Measurements from ENCODE around the gene PLEKHN1.
A peak's percentile ranks its signal among the peaks of the same experiment; 100 is the strongest.
"Not testable (repeated sequence)": the region's sequence is repeated elsewhere in the genome, so short reads cannot be mapped to it uniquely, and the experiment has no call there.

Gene PLEKHN1

DNA sequence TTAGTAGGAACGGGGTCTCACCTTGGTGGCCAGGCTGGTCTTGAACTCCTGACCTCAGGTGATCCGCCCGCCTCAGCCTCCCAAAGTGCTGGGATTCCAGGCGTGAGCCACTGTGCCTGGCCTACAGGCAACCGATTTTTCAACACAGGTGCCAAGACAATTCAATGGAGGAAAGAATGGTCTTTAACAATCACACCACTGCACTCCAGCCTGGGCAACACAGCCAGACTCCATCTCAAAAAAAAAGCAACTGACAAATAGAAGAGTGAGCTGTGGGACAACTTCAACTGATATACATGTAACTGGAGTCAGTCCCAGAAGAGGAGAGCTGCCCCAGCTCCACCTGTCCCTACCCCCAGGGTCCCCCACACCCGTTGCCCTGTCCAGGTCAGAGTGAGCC lies 28.3 kb downstream of the PLEKHN1 start:
- not testable (repeated sequence) for H3K27ac ChIP-seq (ENCODE audit: low read depth, low read length); H3K27me3 ChIP-seq (ENCODE audit: control insufficient read depth, insufficient read depth, low read length); H3K9ac ChIP-seq (ENCODE audit: low read length); H3K4me3 ChIP-seq (ENCODE audit: low read length); H3K36me3 ChIP-seq (ENCODE audit: control insufficient read depth, insufficient read depth, low read length); H3K4me1 ChIP-seq (ENCODE audit: control insufficient read depth, insufficient read depth, low read length)

DNA sequence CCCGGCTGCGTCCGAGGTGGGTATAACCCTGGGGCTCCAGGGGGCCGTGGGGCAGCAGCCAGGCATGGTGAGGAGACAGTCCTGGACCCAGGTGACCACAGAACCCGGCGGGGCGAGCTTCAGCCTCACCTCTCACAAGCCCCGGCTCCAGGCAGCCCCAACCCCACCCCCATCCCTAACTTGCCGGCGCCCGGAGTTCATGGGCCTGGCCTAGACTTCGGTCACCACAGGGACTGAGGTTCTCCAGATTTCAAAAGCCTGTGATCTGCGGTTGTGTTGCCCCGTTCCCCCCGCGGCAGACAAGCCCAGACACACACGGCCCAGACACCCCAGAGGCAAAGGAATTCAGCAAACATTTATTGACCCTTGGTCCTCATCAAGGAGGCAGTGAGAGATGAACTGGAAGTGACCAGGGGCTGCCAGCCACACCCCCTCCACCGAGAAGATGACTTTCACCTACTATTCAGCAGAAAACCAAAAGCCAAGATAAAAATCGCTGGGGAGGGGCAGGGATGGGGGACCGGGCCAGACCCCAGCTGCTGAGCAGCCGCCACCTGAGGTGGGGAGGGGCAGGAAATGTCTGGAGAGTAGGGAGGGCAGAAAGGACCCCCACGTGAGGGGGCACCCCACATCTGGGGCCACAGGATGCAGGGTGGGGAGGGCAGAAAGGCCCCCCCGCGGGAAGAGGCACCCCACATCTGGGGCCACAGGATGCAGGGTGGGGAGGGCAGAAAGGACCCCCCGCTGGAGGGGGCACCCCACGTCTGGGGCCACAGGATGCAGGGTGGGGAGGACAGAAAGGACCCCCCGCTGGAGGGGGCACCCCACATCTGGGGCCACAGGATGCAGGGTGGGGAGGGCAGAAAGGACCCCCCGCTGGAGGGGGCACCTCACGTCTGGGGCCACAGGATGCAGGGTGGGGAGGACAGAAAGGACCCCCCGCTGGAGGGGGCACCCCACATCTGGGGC lies 29.7 kb downstream of the PLEKHN1 start:
- H3K4me1 ChIP-seq (ENCODE audit: control insufficient read depth, insufficient read depth, low read length), result no peaks in the 10 kb centered on the region
- no peak overlapping the region for H3K27ac ChIP-seq (ENCODE audit: low read depth, low read length)
- no peak overlapping the region for H3K9ac ChIP-seq (ENCODE audit: low read length)
- H3K4me3 ChIP-seq (ENCODE audit: low read length), result no peak overlapping the region
- H3K27me3 ChIP-seq (ENCODE audit: control insufficient read depth, insufficient read depth, low read length), result no peaks in the 10 kb centered on the region
- H3K36me3 ChIP-seq (ENCODE audit: control insufficient read depth, insufficient read depth, low read length), result no peaks in the 10 kb centered on the region

DNA sequence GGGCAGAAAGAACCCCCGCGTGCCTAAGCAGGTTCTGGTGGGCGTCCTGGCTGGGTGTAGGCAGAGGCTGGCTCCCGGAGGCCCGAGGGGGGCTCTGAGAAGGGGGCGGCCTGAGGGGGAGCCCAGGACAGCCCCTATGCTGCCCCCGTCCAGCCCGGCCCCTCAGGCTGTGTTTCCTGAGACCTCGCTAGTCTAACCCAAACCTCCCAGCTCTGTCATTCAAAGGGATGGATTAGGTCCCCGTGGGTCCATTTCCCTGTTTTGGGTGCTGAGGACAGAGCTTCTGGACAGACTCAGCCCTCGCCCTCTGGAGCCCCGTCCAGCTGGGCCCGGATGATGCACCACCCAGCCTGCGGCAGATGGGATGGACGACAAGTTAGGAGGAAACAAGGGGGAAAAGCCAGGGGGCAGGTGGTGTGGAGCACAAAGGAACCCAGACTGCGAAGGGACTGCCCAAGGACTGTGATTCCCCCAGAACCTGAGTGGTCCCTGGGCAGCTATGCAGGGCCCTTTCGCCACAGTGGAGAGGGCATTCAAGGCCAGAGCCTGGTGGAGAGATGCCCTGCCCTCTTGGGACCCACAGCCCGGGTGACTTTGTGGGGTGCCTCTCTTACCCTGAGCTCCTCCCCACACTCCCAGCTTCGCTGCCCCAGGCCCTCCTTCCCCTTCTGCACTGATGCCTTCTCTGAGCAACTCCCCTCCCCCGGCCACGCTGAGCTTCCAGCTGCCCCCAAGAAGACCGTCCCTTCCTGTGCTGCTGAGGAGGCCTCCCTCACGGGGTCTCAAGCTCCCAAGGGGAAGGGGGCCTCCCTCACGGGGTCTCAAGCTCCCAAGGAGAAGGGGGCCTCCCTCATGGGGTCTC lies 30.8 kb downstream of the PLEKHN1 start:
- Histone ChIP-seq H3K27ac (ENCODE audit: low read depth, low read length) (no peak overlapping the region), H3K4me3 (ENCODE audit: low read length) (no peak overlapping the region), H3K9ac (ENCODE audit: low read length) (no peak overlapping the region), H3K36me3 (ENCODE audit: control insufficient read depth, insufficient read depth, low read length) (no peaks in the 10 kb centered on the region), H3K27me3 (ENCODE audit: control insufficient read depth, insufficient read depth, low read length) (no peaks in the 10 kb centered on the region), H3K4me1 (ENCODE audit: control insufficient read depth, insufficient read depth, low read length) (no peaks in the 10 kb centered on the region)

DNA sequence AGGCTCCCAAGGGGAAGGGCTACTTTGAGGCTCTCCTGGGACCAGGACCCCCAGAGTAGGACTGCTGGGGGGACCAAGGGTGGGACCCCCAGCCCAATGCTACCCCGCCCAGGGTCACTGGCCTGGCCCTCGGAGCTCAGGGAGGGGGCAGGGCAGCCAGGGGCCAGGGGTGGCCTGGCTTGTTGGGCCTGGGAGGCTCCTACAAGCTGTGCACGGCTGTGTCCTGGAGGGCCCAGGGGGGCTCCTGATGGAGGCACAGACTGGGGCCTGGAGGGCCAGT lies 31.4 kb downstream of the PLEKHN1 start:
- no peak overlapping the region for H3K27ac ChIP-seq (ENCODE audit: low read depth, low read length)
- H3K4me3 ChIP-seq (ENCODE audit: low read length), result no peak overlapping the region
- no peaks in the 10 kb centered on the region for H3K27me3 ChIP-seq (ENCODE audit: control insufficient read depth, insufficient read depth, low read length)
- H3K4me1 ChIP-seq (ENCODE audit: control insufficient read depth, insufficient read depth, low read length), result no peaks in the 10 kb centered on the region
- H3K36me3 ChIP-seq (ENCODE audit: control insufficient read depth, insufficient read depth, low read length), result no peaks in the 10 kb centered on the region
- no peak overlapping the region for H3K9ac ChIP-seq (ENCODE audit: low read length)

DNA sequence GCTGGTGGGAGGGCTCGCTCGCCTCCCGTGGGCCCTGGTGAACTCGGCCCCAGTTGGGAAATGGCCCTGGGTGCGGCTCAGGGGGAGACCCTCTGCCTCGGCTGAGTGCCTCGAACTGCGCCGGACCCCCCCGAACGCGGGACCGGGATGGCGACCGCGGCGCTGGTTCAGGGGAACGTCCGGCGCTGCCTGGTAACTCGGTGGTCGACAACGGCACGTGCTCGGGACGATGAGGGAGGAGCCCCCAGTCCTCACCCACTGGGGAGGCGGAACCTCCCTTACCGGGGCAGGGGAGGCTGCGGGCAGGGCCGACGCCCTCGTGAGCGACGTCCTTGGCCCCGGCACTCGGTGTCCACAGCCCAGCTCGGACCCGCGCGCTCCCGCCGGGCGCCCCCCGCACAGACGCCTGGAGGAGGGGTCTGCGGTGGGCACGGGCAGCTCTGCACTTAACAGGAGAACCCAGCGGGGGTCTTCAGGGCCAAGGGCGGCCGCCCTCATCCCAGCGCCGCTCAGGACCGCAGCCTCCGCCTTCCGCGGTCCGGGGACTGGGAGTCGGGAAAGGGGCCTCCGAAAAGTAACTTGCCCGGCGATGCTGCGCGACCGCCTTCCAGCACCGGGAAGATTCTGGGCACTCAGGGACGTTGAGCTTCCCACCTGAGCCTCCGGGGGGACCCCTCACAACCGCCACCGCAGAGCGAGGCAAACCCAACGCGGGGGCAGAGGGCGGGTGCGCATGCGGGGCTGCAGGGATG lies 31.9 kb downstream of the PLEKHN1 start:
- Histone ChIP-seq H3K27ac (ENCODE audit: low read depth, low read length) (no peak overlapping the region), H3K27me3 (ENCODE audit: control insufficient read depth, insufficient read depth, low read length) (no peaks in the 10 kb centered on the region), H3K36me3 (ENCODE audit: control insufficient read depth, insufficient read depth, low read length) (no peaks in the 10 kb centered on the region), H3K4me1 (ENCODE audit: control insufficient read depth, insufficient read depth, low read length) (no peaks in the 10 kb centered on the region), H3K9ac (ENCODE audit: low read length) (no peak overlapping the region), H3K4me3 (ENCODE audit: low read length) (peak overlapping the region; percentile 8)

DNA sequence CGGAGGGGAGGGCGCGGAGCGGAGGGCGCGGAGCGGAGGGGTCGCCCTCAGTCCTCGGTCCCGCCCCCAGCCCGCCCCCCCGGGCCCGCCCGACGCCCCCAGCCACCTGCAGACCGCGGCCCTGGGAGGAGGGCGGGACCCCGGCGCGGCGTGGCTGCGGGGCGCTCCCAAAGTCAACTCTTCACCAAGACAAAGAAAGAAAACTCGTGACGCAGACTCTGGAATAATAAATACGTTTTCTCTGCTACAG lies 32.4 kb downstream of the PLEKHN1 start:
- Histone ChIP-seq H3K27me3 (ENCODE audit: control insufficient read depth, insufficient read depth, low read length) (no peaks in the 10 kb centered on the region), H3K9ac (ENCODE audit: low read length) (peak overlapping the region; percentile 30), H3K4me3 (ENCODE audit: low read length) (peak overlapping the region; percentile 70), H3K27ac (ENCODE audit: low read depth, low read length) (no peak overlapping the region), H3K36me3 (ENCODE audit: control insufficient read depth, insufficient read depth, low read length) (no peaks in the 10 kb centered on the region), H3K4me1 (ENCODE audit: control insufficient read depth, insufficient read depth, low read length) (no peaks in the 10 kb centered on the region)

DNA sequence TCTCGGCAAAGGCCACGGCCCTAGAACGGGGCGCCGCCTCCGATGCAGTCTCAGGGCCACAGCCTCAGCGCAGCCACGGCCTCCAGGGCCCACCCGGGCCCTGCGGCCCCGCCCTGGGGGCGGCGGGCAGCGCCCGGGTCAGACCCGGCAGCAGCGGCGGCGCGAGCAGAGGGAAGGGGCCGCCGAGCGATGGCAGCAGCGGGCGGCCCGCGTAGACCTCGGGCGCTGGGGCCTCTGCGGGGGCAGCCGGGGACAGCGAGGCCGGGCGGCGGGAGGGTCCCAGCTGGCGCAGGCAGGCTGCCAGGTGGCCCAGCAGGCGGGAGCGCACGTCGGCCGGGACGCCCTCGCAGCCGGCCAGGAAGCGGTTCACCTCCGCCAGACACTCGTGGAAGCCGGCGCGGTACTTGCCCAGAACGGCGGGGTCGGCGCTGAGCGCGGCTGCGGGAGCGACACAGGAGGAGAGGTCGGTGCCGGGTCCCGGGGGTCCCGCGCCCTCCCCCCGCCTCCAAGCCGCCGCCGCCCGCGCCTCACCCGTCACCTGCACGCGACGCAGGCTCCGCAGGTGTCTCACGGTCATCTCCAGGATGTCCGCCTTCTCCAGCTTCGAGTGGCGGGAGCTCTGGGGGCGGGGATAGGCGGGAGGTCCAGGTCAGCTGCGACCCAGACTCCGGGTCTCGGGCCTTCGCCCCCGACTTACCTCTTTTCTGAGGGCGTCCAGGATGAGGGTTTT lies 32.9 kb downstream of the PLEKHN1 start:
- Histone ChIP-seq H3K4me3 (ENCODE audit: low read length) (peak overlapping the region; percentile 70), H3K9ac (ENCODE audit: low read length) (peak overlapping the region; percentile 30), H3K27ac (ENCODE audit: low read depth, low read length) (peak overlapping the region; percentile 70), H3K27me3 (ENCODE audit: control insufficient read depth, insufficient read depth, low read length) (peaks cover 1% of the 10 kb centered on the region), H3K36me3 (ENCODE audit: control insufficient read depth, insufficient read depth, low read length) (no peaks in the 10 kb centered on the region), H3K4me1 (ENCODE audit: control insufficient read depth, insufficient read depth, low read length) (no peaks in the 10 kb centered on the region)

DNA sequence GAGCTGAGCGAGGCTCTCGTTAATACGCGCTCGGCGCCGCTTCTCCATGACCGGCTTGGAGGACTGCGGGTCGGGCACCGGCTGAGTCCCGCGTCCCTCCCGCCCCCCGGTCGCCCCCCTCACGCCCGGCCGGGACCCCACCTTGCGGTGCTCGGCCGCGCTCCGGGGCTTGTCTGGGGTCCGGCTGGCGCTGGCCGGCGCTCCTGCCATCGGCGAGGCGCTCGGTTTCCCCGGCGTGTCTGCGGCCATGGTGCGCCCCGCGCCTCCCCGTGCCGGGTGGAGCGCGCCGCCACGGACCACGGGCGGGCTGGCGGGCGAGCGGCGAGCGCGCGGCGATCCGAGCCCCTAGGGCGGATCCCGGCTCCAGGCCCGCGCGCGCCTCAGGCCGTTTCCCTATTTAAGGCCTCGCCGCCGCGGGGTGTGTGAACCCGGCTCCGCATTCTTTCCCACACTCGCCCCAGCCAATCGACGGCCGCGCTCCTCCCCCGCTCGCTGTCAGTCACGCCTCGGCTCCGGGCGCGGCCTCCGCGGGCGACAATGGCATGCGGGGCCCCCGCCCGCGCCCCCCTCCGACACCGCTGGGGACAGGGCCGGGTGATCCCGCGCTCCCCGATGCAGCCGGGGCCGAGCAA lies 33.6 kb downstream of the PLEKHN1 start, which contains the start of gene HES4:
Gene HES4, minus strand, starts transcription at position 373 of the 632 bp plus-strand sequence. Its CDS starts 124 bp downstream, at position 249.
- peak within 1 kb of the TSS; percentile 30 for H3K9ac ChIP-seq (ENCODE audit: low read length)
- H3K27me3 ChIP-seq (ENCODE audit: control insufficient read depth, insufficient read depth, low read length), result peaks cover 7% of the 10 kb centered on the region
- H3K4me1 ChIP-seq (ENCODE audit: control insufficient read depth, insufficient read depth, low read length), result no peaks in the 10 kb centered on the region

DNA sequence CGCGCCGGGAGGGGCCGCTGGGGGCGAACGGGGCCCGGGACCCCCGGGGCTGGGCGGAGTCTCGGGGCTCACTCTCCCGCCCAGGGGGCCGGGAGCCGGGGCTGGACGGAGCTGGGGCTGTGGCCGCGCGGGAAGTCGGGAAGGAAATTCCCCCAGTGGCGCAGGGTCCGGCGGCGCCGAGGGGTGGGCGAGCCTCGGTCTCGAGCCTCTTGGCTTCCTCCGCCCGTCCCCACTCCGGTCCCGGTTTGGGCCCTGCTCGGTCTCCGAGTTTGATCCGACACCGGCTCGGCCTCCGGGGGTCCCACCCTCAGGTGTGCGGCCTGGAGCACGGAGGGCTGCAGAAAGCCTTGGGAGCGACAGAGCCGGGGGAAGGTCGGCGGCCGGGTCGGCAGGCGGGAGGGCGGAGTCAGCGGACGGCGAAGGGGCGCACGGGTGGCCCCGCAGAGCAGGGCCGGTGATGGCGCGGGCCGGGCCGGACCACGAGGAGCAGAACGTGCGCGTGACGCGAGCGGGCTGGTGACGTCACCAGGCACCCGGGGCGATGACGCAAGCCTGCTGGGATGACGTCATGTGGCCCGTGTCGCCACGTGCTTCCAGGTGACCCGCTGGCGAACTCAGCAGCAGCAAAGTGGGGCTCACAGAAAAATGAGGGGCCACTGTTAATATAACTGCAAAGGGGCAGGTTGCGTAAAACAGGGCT lies 34.2 kb downstream of the PLEKHN1 start:
- Histone ChIP-seq H3K4me1 (ENCODE audit: control insufficient read depth, insufficient read depth, low read length) (peaks cover 6% of the 10 kb centered on the region), H3K4me3 (ENCODE audit: low read length) (peak overlapping the region; percentile 70)

More for the DNA sequence above, 33.6 kb downstream of the PLEKHN1 start, which contains the start of gene HES4:
- Histone ChIP-seq H3K4me3 (ENCODE audit: low read length) (peak within 1 kb of the TSS; percentile 70), H3K36me3 (ENCODE audit: control insufficient read depth, insufficient read depth, low read length) (no peaks in the 10 kb centered on the region), H3K27ac (ENCODE audit: low read depth, low read length) (peak within 1 kb of the TSS; percentile 98)

DNA sequence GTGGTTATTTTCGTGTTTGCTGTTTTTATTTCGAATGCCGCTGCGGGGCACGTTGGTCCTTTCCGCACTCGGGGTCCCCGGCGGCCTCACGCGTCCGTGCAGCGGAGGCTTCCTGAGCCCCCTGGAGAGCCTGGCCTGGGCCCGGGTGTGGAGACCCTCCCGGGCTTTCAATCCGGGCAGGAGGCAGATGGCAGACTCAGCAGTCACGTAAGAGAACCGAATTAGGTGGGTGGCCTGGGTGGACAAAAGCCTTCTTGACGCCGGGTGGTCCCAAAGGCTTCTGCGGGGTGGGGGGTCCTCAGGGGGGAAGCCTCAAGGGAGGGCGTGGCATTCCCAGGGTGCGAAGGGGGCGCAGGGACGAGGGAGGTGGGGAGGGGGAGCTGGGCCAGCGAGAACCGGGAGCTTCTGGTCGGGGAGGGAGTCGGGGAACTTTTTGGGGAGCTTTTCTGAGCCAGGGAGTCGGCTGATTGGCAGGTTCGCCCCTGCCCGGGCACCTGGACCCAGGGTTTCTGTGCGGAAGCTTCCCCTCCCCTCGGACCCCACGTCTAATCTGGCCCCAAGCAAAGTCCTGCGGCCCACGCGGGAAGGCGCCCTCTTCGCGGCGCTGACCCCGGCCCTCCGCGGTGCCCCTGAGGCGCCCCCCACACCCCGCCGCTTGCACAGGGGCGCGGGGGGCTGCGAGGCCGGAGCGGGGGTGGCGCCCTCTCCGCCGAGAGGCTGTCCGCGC lies 34.9 kb downstream of the PLEKHN1 start:
- Histone ChIP-seq H3K4me1 (ENCODE audit: control insufficient read depth, insufficient read depth, low read length) (peaks cover 7% of the 10 kb centered on the region), H3K9ac (ENCODE audit: low read length) (no peak overlapping the region), H3K27me3 (ENCODE audit: control insufficient read depth, insufficient read depth, low read length) (peaks cover 7% of the 10 kb centered on the region), H3K36me3 (ENCODE audit: control insufficient read depth, insufficient read depth, low read length) (no peaks in the 10 kb centered on the region), H3K4me3 (ENCODE audit: low read length) (peak overlapping the region; percentile 70), H3K27ac (ENCODE audit: low read depth, low read length) (peak overlapping the region; percentile 98)

More for the DNA sequence above, 34.2 kb downstream of the PLEKHN1 start:
- Histone ChIP-seq H3K36me3 (ENCODE audit: control insufficient read depth, insufficient read depth, low read length) (no peaks in the 10 kb centered on the region), H3K27me3 (ENCODE audit: control insufficient read depth, insufficient read depth, low read length) (peaks cover 7% of the 10 kb centered on the region), H3K9ac (ENCODE audit: low read length) (no peak overlapping the region), H3K27ac (ENCODE audit: low read depth, low read length) (peak overlapping the region; percentile 98)
